Parathyroid adenoma (tissue), 2 donors: ENCODE results near the gene SPSB1.

Source experiments
- H2AFZ ChIP-seq: fragments of 300-600 bp; sonication (generic); one replicate; pipeline ENCODE4 v1.7.0; 2017; ENCODE audit warnings: antibody characterized with exemption, mild to moderate bottlenecking
- H3K27ac ChIP-seq: fragments of 300-600 bp; sonication (generic); one replicate; pipeline ENCODE4 v1.7.0; 2017
- H3K27me3 ChIP-seq: fragments of 300-600 bp; sonication (generic); one replicate; pipeline ENCODE4 v1.7.0; 2017; ENCODE audit warnings: low read length; ENCODE audit not compliant: control insufficient read depth, insufficient read depth
- H3K36me3 ChIP-seq: fragments of 300-600 bp; sonication (generic); one replicate; pipeline ENCODE4 v1.7.0; 2017; ENCODE audit warnings: low read length; ENCODE audit not compliant: control insufficient read depth, insufficient read depth
- H3K4me1 ChIP-seq: fragments of 300-600 bp; sonication (generic); one replicate; pipeline ENCODE4 v1.7.0; 2017; ENCODE audit warnings: control low read depth
- H3K4me2 ChIP-seq: fragments of 300-600 bp; sonication (generic); one replicate; pipeline ENCODE4 v1.7.0; 2017; ENCODE audit warnings: low read length
- H3K4me3 ChIP-seq: fragments of 300-600 bp; sonication (generic); one replicate; pipeline ENCODE4 v1.7.0; 2017; ENCODE audit warnings: low read depth, low read length
- H3K79me2 ChIP-seq: fragments of 300-600 bp; sonication (generic); one replicate; pipeline ENCODE4 v1.7.0; 2017; ENCODE audit warnings: control low read depth
- H3K9ac ChIP-seq: fragments of 300-600 bp; sonication (generic); one replicate; pipeline ENCODE4 v1.7.0; 2017; ENCODE audit warnings: mild to moderate bottlenecking
- H3K9me3 ChIP-seq: fragments of 300-600 bp; sonication (generic); one replicate; pipeline ENCODE4 v1.7.0; 2017; ENCODE audit warnings: low read length; ENCODE audit not compliant: control insufficient read depth
- CTCF ChIP-seq: fragments of 300-600 bp; sonication (generic); IDR thresholded peaks from one replicate; pipeline ENCODE4 v1.7.0; 2017; ENCODE audit warnings: antibody characterized with exemption, mild to moderate bottlenecking
- donor health status: primary hyperparathyroidism.

SPSB1 gene

GRCh38 chr1:9281071-9281827 lies 11.4 kb upstream of the SPSB1 start:
- Histone ChIP-seq H3K36me3 (no peaks in the 10 kb centered on the region), H3K4me3 (no peak overlapping the region), H3K4me1 (no peaks in the 10 kb centered on the region), H3K27me3 (no peaks in the 10 kb centered on the region), H3K79me2 (no peaks in the 10 kb centered on the region), H3K9ac (no peak overlapping the region), H3K9me3 (no peaks in the 10 kb centered on the region), H3K4me2 (no peak overlapping the region), H2AFZ (no peak overlapping the region), H3K27ac (no peak overlapping the region)
- no peak for TF ChIP-seq CTCF

- Histone ChIP-seq H3K27ac (no peak overlapping the region), H3K9me3 (no peaks in the 10 kb centered on the region), H3K79me2 (no peaks in the 10 kb centered on the region), H3K9ac (no peak overlapping the region), H3K4me1 (no peaks in the 10 kb centered on the region), H3K4me2 (no peak overlapping the region), H3K36me3 (no peaks in the 10 kb centered on the region), H3K27me3 (no peaks in the 10 kb centered on the region), H3K4me3 (no peak overlapping the region), H2AFZ (no peak overlapping the region)
- no peak for TF ChIP-seq CTCF
Observed at GRCh38 chr1:9281908-9282695, 10.6 kb upstream of the SPSB1 start.

- no peak overlapping the region for H2AFZ ChIP-seq
- H3K9me3 ChIP-seq: no peaks in the 10 kb centered on the region
- no peak overlapping the region for H3K9ac ChIP-seq
- H3K79me2 ChIP-seq: no peaks in the 10 kb centered on the region
- TF ChIP-seq CTCF: no peak
- no peak overlapping the region for H3K4me2 ChIP-seq
- no peaks in the 10 kb centered on the region for H3K4me1 ChIP-seq
- H3K27me3 ChIP-seq: no peaks in the 10 kb centered on the region
- no peak overlapping the region for H3K4me3 ChIP-seq
- no peak overlapping the region for H3K27ac ChIP-seq
- H3K36me3 ChIP-seq: no peaks in the 10 kb centered on the region
Observed at GRCh38 chr1:9282696-9282955, 10.1 kb upstream of the SPSB1 start.

GRCh38 chr1:9284061-9284460 lies 8.6 kb upstream of the SPSB1 start:
- H3K27me3 ChIP-seq: no peaks in the 10 kb centered on the region
- no peaks in the 10 kb centered on the region for H3K79me2 ChIP-seq
- no peak for TF ChIP-seq CTCF
- H2AFZ ChIP-seq: no peak overlapping the region
- H3K9me3 ChIP-seq: no peaks in the 10 kb centered on the region
- no peaks in the 10 kb centered on the region for H3K4me1 ChIP-seq
- no peak overlapping the region for H3K4me3 ChIP-seq
- no peaks in the 10 kb centered on the region for H3K36me3 ChIP-seq
- no peak overlapping the region for H3K27ac ChIP-seq
- H3K9ac ChIP-seq: no peak overlapping the region
- H3K4me2 ChIP-seq: no peak overlapping the region
